ENCODE data around the gene PIK3R2.

PIK3R2 gene

DNA sequence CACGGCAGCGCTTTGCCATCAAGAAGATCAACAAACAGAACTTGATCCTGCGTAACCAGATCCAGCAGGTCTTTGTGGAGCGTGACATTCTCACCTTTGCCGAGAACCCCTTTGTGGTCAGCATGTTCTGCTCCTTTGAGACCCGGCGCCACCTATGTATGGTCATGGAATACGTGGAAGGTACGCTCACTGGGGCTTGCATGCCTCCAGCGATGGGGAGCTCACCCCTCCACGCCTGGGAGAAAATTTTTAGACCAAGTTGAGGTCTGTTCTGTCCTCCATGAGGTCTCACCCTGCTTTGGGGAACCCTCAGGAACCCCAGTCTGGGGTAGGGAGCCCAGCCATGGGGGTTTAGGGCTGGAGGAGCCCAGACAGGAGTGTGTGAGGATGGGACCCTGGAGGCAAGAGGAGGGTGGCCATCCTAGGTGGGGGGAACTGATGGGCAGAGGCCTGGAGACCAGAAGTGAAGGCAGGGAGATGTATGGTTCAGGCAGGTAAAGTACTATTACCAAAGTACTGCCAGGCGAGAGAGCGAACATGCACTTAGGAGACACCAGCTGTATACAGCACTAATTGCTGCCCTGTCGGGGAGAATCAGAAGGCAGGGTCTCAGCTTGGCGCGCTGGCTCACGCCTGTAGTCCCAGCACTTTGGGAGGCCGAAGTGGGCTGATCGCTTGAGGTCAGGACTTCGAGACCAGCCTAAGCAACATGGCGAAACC lies 22.3 kb upstream of the PIK3R2 start:
- Histone ChIP-seq H2BK5ac (ENCODE audit: low read depth, low read length, poor library complexity) (no peak overlapping the region), H2BK120ac (ENCODE audit: insufficient read depth, low read length, poor library complexity) (no peak overlapping the region), H2AK5ac (ENCODE audit: low read length) (no peak overlapping the region), H3K4me3 (ENCODE audit: low read depth, low read length) (no peak overlapping the region), H3K27ac (ENCODE audit: low read depth, low read length) (no peak overlapping the region), H3K23ac (ENCODE audit: low read length) (no peak overlapping the region), H3K4ac (ENCODE audit: low read depth, low read length) (no peak overlapping the region), H3K4me2 (ENCODE audit: low read length) (no peak overlapping the region), H3K79me1 (ENCODE audit: low read length) (no peaks in the 10 kb centered on the region), H3K9ac (ENCODE audit: low read length) (no peak overlapping the region), H4K12ac (ENCODE audit: low read depth, low read length) (no peak overlapping the region), H3K36me3 (ENCODE audit: control insufficient read depth in 1 of 2, insufficient read depth in 2 of 2, low read length in 2 of 2) (peaks cover 13 to 14% of the 10 kb centered on the region in 2 experiments), H3K79me2 (ENCODE audit: control insufficient read depth, insufficient read depth, low read length, poor library complexity) (no peaks in the 10 kb centered on the region), H2AFZ (ENCODE audit: insufficient read depth, low read length, poor library complexity) (no peak overlapping the region), H2BK12ac (ENCODE audit: low read length) (no peak overlapping the region), H3K9me3 (ENCODE audit: insufficient read depth, low read depth, low read length) (no peaks in the 10 kb centered on the region), H3K14ac (ENCODE audit: low read length) (no peak overlapping the region), H3K27me3 (ENCODE audit: insufficient read depth, low read length) (no peaks in the 10 kb centered on the region), H3K4me1 (ENCODE audit: control insufficient read depth in 1 of 2, insufficient read depth in 2 of 2, low read length in 2 of 2) (no peaks in the 10 kb centered on the region), H3K18ac (ENCODE audit: low read length) (no peak overlapping the region), H4K8ac (ENCODE audit: low read depth, low read length) (no peak overlapping the region), H4K91ac (ENCODE audit: low read depth, low read length) (no peak overlapping the region)
- DNase-seq, result no peak
- WGBS (ENCODE audit: extremely low coverage, insufficient coverage, insufficient read length), result no CpG with 5 or more reads among the region's 21 CpGs

DNA sequence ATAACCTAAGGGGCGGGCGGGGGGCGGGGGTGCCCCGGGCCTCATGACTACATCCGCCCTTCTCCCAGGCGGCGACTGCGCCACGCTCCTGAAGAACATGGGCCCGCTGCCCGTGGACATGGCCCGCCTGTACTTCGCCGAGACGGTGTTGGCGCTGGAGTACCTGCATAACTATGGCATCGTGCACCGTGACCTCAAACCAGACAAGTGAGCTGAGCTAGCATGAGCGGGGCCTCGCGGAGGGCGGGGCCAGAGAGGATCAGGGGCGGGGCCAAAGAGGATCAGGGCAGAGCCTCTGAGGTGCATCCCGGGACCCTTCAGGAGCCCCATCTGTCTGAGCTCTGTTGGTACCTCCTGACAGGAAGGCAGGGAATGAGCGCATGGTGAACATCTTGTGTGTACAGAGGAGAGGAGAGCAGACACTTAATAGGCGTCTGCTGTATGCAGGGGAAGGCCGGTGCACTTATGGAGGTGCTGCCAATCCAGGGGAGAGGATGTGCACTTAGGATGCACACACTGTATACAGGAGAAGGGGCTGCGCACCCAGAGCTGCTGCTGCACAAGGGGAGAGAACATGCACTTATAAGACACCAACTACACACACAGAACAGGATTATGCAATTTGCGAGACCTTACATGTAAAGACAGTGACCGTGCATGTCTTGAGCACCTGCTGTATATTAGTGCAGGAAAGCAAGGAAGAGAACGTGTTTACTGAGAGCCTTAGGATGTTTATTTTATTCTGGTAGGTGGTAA lies 20.9 kb upstream of the PIK3R2 start:
- no peak overlapping the region for H2BK12ac ChIP-seq (ENCODE audit: low read length)
- no peak overlapping the region for H3K27ac ChIP-seq (ENCODE audit: low read depth, low read length)
- WGBS (ENCODE audit: extremely low coverage, insufficient coverage, insufficient read length), result no CpG with 5 or more reads among the region's 31 CpGs
- no peak overlapping the region for H3K23ac ChIP-seq (ENCODE audit: low read length)
- H3K9ac ChIP-seq (ENCODE audit: low read length), result no peak overlapping the region
- H3K4ac ChIP-seq (ENCODE audit: low read depth, low read length), result no peak overlapping the region
- H3K79me1 ChIP-seq (ENCODE audit: low read length), result no peaks in the 10 kb centered on the region
- H4K8ac ChIP-seq (ENCODE audit: low read depth, low read length), result no peak overlapping the region
- no peaks in the 10 kb centered on the region for H3K4me1 ChIP-seq (ENCODE audit: control insufficient read depth in 1 of 2, insufficient read depth in 2 of 2, low read length in 2 of 2)
- H3K4me2 ChIP-seq (ENCODE audit: low read length), result no peak overlapping the region
- H2AK5ac ChIP-seq (ENCODE audit: low read length), result no peak overlapping the region
- no peaks in the 10 kb centered on the region for H3K9me3 ChIP-seq (ENCODE audit: insufficient read depth, low read depth, low read length)
- no peaks in the 10 kb centered on the region for H3K27me3 ChIP-seq (ENCODE audit: insufficient read depth, low read length)
- peaks cover 14% of the 10 kb centered on the region in 2 experiments for H3K36me3 ChIP-seq (ENCODE audit: control insufficient read depth in 1 of 2, insufficient read depth in 2 of 2, low read length in 2 of 2)
- no peak overlapping the region for H3K18ac ChIP-seq (ENCODE audit: low read length)
- no peak overlapping the region for H2AFZ ChIP-seq (ENCODE audit: insufficient read depth, low read length, poor library complexity)
- no peak overlapping the region for H4K12ac ChIP-seq (ENCODE audit: low read depth, low read length)
- no peak for DNase-seq
- H2BK120ac ChIP-seq (ENCODE audit: insufficient read depth, low read length, poor library complexity), result no peak overlapping the region
- H2BK5ac ChIP-seq (ENCODE audit: low read depth, low read length, poor library complexity), result no peak overlapping the region
- no peak overlapping the region for H3K4me3 ChIP-seq (ENCODE audit: low read depth, low read length)
- H3K14ac ChIP-seq (ENCODE audit: low read length), result no peak overlapping the region
- H3K79me2 ChIP-seq (ENCODE audit: control insufficient read depth, insufficient read depth, low read length, poor library complexity), result no peaks in the 10 kb centered on the region
- H4K91ac ChIP-seq (ENCODE audit: low read depth, low read length), result no peak overlapping the region

DNA sequence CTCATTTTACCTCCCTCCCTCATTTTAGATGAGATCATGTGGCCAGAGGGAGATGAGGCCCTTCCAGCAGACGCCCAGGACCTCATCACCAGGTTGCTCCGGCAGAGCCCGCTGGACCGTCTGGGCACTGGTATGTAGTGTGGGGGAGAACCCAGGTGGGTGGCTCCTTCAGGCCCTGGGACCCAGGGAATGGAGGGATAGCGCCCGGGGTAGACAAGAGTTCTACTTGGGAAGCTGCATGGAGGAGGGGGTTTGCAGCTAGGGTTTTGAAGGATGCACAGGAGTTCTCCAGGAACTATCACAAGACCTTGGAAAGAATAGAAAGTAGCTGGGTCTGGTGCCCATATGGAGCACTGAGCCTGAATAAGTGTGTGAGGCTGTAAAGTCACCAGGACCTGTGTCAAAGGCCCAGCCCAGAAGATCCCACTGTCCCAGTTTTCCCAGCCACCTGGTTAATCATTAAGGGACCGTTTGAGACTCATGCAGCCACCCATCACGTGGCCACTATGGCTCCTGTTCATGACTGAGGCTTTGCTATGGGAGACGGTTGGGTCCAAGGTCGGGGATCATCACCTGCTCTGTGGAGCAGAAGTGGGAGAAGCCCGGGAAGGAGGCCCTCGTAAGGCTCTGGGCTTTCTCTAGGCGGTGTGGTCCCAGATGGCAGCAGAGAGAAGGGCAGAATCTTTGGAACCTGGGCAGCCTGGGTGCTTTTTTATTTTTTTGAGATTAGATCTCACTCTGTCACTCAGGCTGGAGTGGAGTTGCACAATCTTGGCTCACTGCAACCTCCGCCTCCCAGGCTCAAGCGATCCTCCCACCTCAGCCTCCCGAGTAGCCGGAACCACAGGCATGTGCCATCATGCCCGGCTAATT lies 17.0 kb upstream of the PIK3R2 start:
- no CpG with 5 or more reads among the region's 18 CpGs for WGBS (ENCODE audit: extremely low coverage, insufficient coverage, insufficient read length)
- no peak overlapping the region for H3K4ac ChIP-seq (ENCODE audit: low read depth, low read length)
- no peaks in the 10 kb centered on the region for H3K4me1 ChIP-seq (ENCODE audit: control insufficient read depth in 1 of 2, insufficient read depth in 2 of 2, low read length in 2 of 2)
- no peaks in the 10 kb centered on the region for H3K9me3 ChIP-seq (ENCODE audit: insufficient read depth, low read depth, low read length)
- H3K23ac ChIP-seq (ENCODE audit: low read length), result no peak overlapping the region
- H2BK12ac ChIP-seq (ENCODE audit: low read length), result no peak overlapping the region
- H3K27ac ChIP-seq (ENCODE audit: low read depth, low read length), result no peak overlapping the region
- no peaks in the 10 kb centered on the region for H3K27me3 ChIP-seq (ENCODE audit: insufficient read depth, low read length)
- H3K79me2 ChIP-seq (ENCODE audit: control insufficient read depth, insufficient read depth, low read length, poor library complexity), result no peaks in the 10 kb centered on the region
- H2AK5ac ChIP-seq (ENCODE audit: low read length), result no peak overlapping the region
- no peak overlapping the region for H3K4me3 ChIP-seq (ENCODE audit: low read depth, low read length)
- DNase-seq, result peak; percentile 24 to 62
- no peak overlapping the region for H3K9ac ChIP-seq (ENCODE audit: low read length)
- no peak overlapping the region for H3K18ac ChIP-seq (ENCODE audit: low read length)
- no peak overlapping the region for H4K12ac ChIP-seq (ENCODE audit: low read depth, low read length)
- no peaks in the 10 kb centered on the region for H3K79me1 ChIP-seq (ENCODE audit: low read length)
- peaks cover 11 to 15% of the 10 kb centered on the region in 2 experiments for H3K36me3 ChIP-seq (ENCODE audit: control insufficient read depth in 1 of 2, insufficient read depth in 2 of 2, low read length in 2 of 2)
- H4K91ac ChIP-seq (ENCODE audit: low read depth, low read length), result no peak overlapping the region
- no peak overlapping the region for H4K8ac ChIP-seq (ENCODE audit: low read depth, low read length)
- no peak overlapping the region for H2AFZ ChIP-seq (ENCODE audit: insufficient read depth, low read length, poor library complexity)
- no peak overlapping the region for H3K4me2 ChIP-seq (ENCODE audit: low read length)
- no peak overlapping the region for H3K14ac ChIP-seq (ENCODE audit: low read length)
- no peak overlapping the region for H2BK5ac ChIP-seq (ENCODE audit: low read depth, low read length, poor library complexity)
- H2BK120ac ChIP-seq (ENCODE audit: insufficient read depth, low read length, poor library complexity), result no peak overlapping the region

DNA sequence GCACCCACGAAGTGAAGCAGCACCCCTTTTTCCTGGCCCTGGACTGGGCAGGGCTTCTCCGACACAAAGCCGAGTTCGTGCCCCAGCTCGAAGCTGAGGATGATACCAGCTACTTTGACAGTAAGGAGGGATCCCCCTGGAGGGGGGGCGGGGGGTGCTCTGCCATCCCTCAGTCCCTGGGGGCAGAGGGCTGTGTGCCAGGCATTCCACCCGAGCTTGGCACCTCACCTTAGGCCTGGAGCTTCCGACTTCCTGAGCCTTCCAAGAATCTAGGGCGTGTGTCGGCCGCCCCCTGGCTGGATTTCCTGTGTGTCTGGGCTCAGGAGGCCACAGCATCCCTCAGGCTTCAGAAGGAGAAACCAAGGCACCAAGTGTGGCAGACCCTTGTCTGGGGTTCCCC lies 15.7 kb upstream of the PIK3R2 start:
- no peak overlapping the region for H2BK120ac ChIP-seq (ENCODE audit: insufficient read depth, low read length, poor library complexity)
- no peak for DNase-seq
- no CpG with 5 or more reads among the region's 11 CpGs for WGBS (ENCODE audit: extremely low coverage, insufficient coverage, insufficient read length)
- no peaks in the 10 kb centered on the region for H3K79me1 ChIP-seq (ENCODE audit: low read length)
- no peak overlapping the region for H3K18ac ChIP-seq (ENCODE audit: low read length)
- no peak overlapping the region for H3K4ac ChIP-seq (ENCODE audit: low read depth, low read length)
- H3K4me1 ChIP-seq (ENCODE audit: control insufficient read depth in 1 of 2, insufficient read depth in 2 of 2, low read length in 2 of 2), result no peaks in the 10 kb centered on the region
- no peak overlapping the region for H3K14ac ChIP-seq (ENCODE audit: low read length)
- no peak overlapping the region for H4K91ac ChIP-seq (ENCODE audit: low read depth, low read length)
- no peak overlapping the region for H2BK5ac ChIP-seq (ENCODE audit: low read depth, low read length, poor library complexity)
- H3K79me2 ChIP-seq (ENCODE audit: control insufficient read depth, insufficient read depth, low read length, poor library complexity), result no peaks in the 10 kb centered on the region
- no peak overlapping the region for H3K9ac ChIP-seq (ENCODE audit: low read length)
- H2AK5ac ChIP-seq (ENCODE audit: low read length), result no peak overlapping the region
- H3K4me3 ChIP-seq (ENCODE audit: low read depth, low read length), result no peak overlapping the region
- H3K27ac ChIP-seq (ENCODE audit: low read depth, low read length), result no peak overlapping the region
- H3K9me3 ChIP-seq (ENCODE audit: insufficient read depth, low read depth, low read length), result no peaks in the 10 kb centered on the region
- no peak overlapping the region for H4K12ac ChIP-seq (ENCODE audit: low read depth, low read length)
- H3K27me3 ChIP-seq (ENCODE audit: insufficient read depth, low read length), result no peaks in the 10 kb centered on the region
- no peak overlapping the region for H3K23ac ChIP-seq (ENCODE audit: low read length)
- H2AFZ ChIP-seq (ENCODE audit: insufficient read depth, low read length, poor library complexity), result no peak overlapping the region
- peaks cover 12 to 18% of the 10 kb centered on the region in 2 experiments for H3K36me3 ChIP-seq (ENCODE audit: control insufficient read depth in 1 of 2, insufficient read depth in 2 of 2, low read length in 2 of 2)
- H4K8ac ChIP-seq (ENCODE audit: low read depth, low read length), result no peak overlapping the region
- H2BK12ac ChIP-seq (ENCODE audit: low read length), result no peak overlapping the region
- H3K4me2 ChIP-seq (ENCODE audit: low read length), result no peak overlapping the region

All from trophoblast cell (in vitro differentiated cells and primary cell).